A673 (cell line): ENCODE measurements around the gene KRT40. TPM values are rescaled to one million over a fixed set of nuclear protein-coding genes. Genes with fewer than 3 reads are reported as not detected.

Experiments
- BruUV-seq: library from RNA; stranded (reverse); fragments of 400-500 nt; replicated peaks from 2 replicates; lab custom pipeline; 2021; lab: Mats Ljungman, UMichigan
- CTCF ChIA-PET: fragments of 300-600 bp; sonication (Branson Sonifier 250); formaldehyde crosslinking; loops from one replicate; lab custom pipeline; 2022; ENCODE audit warnings: antibody characterized with exemption; lab: Charles Lee
- POLR2A ChIA-PET: fragments of 300-600 bp; sonication (Branson Sonifier 250); formaldehyde crosslinking; loops from one replicate; lab custom pipeline; 2022; ENCODE audit warnings: antibody characterized with exemption; ENCODE audit not compliant: low non-redundant PET; lab: Charles Lee
- DNase-seq: peaks from one replicate; pipeline ENCODE4 v3.0.0-alpha.2; 2015; ENCODE audit warnings: low spot score
- H3K27ac ChIP-seq: fragments of 200-600 bp; sonication (generic); 2 replicates; pipeline ENCODE4 v1.5.1; 2016; ENCODE audit warnings: mixed run types, low read depth, mild to moderate bottlenecking, mixed read lengths, antibody characterized with exemption, low read length; ENCODE audit not compliant: poor library complexity, severe bottlenecking
- H3K27me3 ChIP-seq: fragments of 200-600 bp; sonication (generic); replicated peaks from 2 replicates; pipeline ENCODE4 v1.6.1; 2017; ENCODE audit warnings: mixed run types, low read depth, mild to moderate bottlenecking, mixed read lengths, antibody characterized with exemption, low read length; ENCODE audit not compliant: insufficient read depth, poor library complexity
- H3K36me3 ChIP-seq: fragments of 200-600 bp; sonication (generic); 2 replicates; pipeline ENCODE4 v1.6.1; 2016; ENCODE audit warnings: mixed run types, mild to moderate bottlenecking, mixed read lengths, antibody characterized with exemption, low read length; ENCODE audit not compliant: insufficient read depth, poor library complexity, severe bottlenecking
- H3K4me1 ChIP-seq: fragments of 200-600 bp; sonication (generic); 2 replicates; pipeline ENCODE4 v1.6.1; 2017; ENCODE audit warnings: mixed run types, mild to moderate bottlenecking, mixed read lengths, antibody characterized with exemption, low read length; ENCODE audit not compliant: insufficient read depth, poor library complexity, severe bottlenecking
- H3K4me3 ChIP-seq: fragments of 200-600 bp; sonication (generic); 2 replicates; pipeline ENCODE4 v1.5.1; 2016; ENCODE audit warnings: low read depth, mixed run types, mild to moderate bottlenecking, mixed read lengths, low read length; ENCODE audit not compliant: poor library complexity, severe bottlenecking
- H3K9me3 ChIP-seq: fragments of 200-600 bp; sonication (generic); 2 replicates; pipeline ENCODE4 v1.6.1; 2016; ENCODE audit warnings: mixed run types, low read depth, mild to moderate bottlenecking, mixed read lengths, antibody characterized with exemption, low read length; ENCODE audit not compliant: poor library complexity, severe bottlenecking
- CTCF ChIP-seq: fragments of 300-800, 200-600 bp; sonication (generic); conservative IDR thresholded peaks from 2 replicates; pipeline ENCODE4 v1.5.1; 2017; ENCODE audit warnings: low read depth, mild to moderate bottlenecking, antibody characterized with exemption, low read length, moderate library complexity, mixed read lengths
- EZH2 ChIP-seq: fragments of 200-600 bp; sonication (generic); IDR thresholded peaks from 2 replicates; pipeline ENCODE4 v1.6.1; 2017; ENCODE audit warnings: borderline replicate concordance, low read depth, mild to moderate bottlenecking, mixed read lengths, antibody characterized with exemption, low read length; ENCODE audit not compliant: poor library complexity, severe bottlenecking
- intact Hi-C: fragments of 100-400 bp; cut with micrococcal nuclease; formaldehyde crosslinking; loops from one replicate; pipeline ENCODE4 v1.10.0; 2022; ENCODE audit not compliant: unreplicated experiment
- total RNA-seq: library from RNA; stranded (reverse); gene quantifications from 2 replicates; pipeline ENCODE4 v1.2.3, GENCODE V29; 2021

Gene KRT40
- total RNA-seq, 1 experiment from 2014 or later, result 1.1 TPM

- POLR2A ChIA-PET, result no interaction called here
- H3K27me3 ChIP-seq, result no peaks in the 10 kb centered on the region
Measured at GRCh38 chr17:41010441-41010840, 26.3 kb upstream of the KRT40 start.

GRCh38 chr17:41009936-41010335 is 25.8 kb upstream of the KRT40 start:
- H3K9me3 ChIP-seq, result no peaks in the 10 kb centered on the region
- CTCF ChIA-PET, result no interaction called here
- H3K4me3 ChIP-seq, result no peak overlapping the region
- BruUV-seq, result no TSS peak
- POLR2A ChIA-PET, result no interaction called here
- intact Hi-C loops, result no loop called here
- DNase-seq, result no peak
- TF ChIP-seq CTCF (no peak), EZH2 (no peak)
- no peak overlapping the region for H3K27ac ChIP-seq
- H3K27me3 ChIP-seq, result no peaks in the 10 kb centered on the region
- H3K4me1 ChIP-seq, result no peaks in the 10 kb centered on the region
- no peaks in the 10 kb centered on the region for H3K36me3 ChIP-seq

More at GRCh38 chr17:41010441-41010840, 26.3 kb upstream of the KRT40 start:
- no peak overlapping the region for H3K4me3 ChIP-seq
- H3K36me3 ChIP-seq, result no peaks in the 10 kb centered on the region
- no TSS peak for BruUV-seq
- no peak for DNase-seq
- intact Hi-C loops, result no loop called here
- CTCF ChIA-PET, result no interaction called here
- TF ChIP-seq EZH2 (no peak), CTCF (no peak)
- no peak overlapping the region for H3K27ac ChIP-seq
- H3K4me1 ChIP-seq, result no peaks in the 10 kb centered on the region
- H3K9me3 ChIP-seq, result no peaks in the 10 kb centered on the region

GRCh38 chr17:41009301-41009760 is 25.2 kb upstream of the KRT40 start:
- CTCF ChIA-PET, result no interaction called here
- BruUV-seq, result no TSS peak
- intact Hi-C loops, result no loop called here
- no peak overlapping the region for H3K27ac ChIP-seq
- TF ChIP-seq EZH2 (no peak), CTCF (no peak)
- no peaks in the 10 kb centered on the region for H3K27me3 ChIP-seq
- DNase-seq, result no peak
- POLR2A ChIA-PET, result no interaction called here
- H3K9me3 ChIP-seq, result no peaks in the 10 kb centered on the region
- H3K4me3 ChIP-seq, result no peak overlapping the region
- no peaks in the 10 kb centered on the region for H3K4me1 ChIP-seq
- H3K36me3 ChIP-seq, result no peaks in the 10 kb centered on the region
